GM19099 (cell line): ENCODE measurements around the gene KIFBP.
A peak's percentile ranks its signal among the peaks of the same experiment; 100 is the strongest.

Experiments
- POLR2A ChIP-seq: IDR thresholded peaks from 3 replicates; pipeline ENCODE4 v1.6.1; 2011; ENCODE audit warnings: low read depth; ENCODE audit not compliant: insufficient read length; ENCODE audit errors: extremely low read depth

KIFBP gene

DNA sequence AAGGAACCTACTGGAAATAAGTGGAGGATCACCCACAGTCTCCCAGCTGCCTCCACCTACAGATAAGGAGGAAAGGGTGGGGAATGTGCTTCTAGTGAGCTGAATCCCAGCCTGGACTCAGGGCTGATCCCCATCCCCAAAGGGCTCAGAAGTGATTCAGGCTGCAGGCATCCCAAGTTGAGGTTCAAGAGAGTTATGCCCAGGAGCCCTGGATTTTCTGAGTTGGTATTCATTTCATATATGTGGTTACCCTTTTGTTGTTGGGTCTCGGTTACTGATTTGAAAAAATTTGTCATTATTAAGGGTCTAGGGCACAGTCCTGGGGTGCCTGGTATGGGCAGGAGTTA lies 69.3 kb downstream of the KIFBP start:
- TF ChIP-seq POLR2A = no peak

GRCh38 chr10:69060127-69060798 lies 71.7 kb downstream of the KIFBP start:
- TF ChIP-seq POLR2A = no peak

- peak; percentile 68 for TF ChIP-seq POLR2A
Observed at GRCh38 chr10:69061305-69062161, 72.9 kb downstream of the KIFBP start.

- TF ChIP-seq POLR2A = no peak
Observed at GRCh38 chr10:69062901-69063300, 74.3 kb downstream of the KIFBP start.

GRCh38 chr10:69064762-69065328 lies 76.2 kb downstream of the KIFBP start:
- no peak for TF ChIP-seq POLR2A

GRCh38 chr10:69065406-69066361 lies 77.1 kb downstream of the KIFBP start:
- no peak for TF ChIP-seq POLR2A
